Measurements from ENCODE around the gene IP6K3.

GRCh38 chr6:33676416-33677142 is 70.1 kb downstream of the IP6K3 start:
- no peak for TF ChIP-seq CTCF (IDR thresholded peaks at IDR 0.05)
- TF ChIP-seq EZH2phosphoT487 (IDR thresholded peaks at IDR 0.05), result no peak
- TF ChIP-seq EZH2 (IDR thresholded peaks at IDR 0.05), result no peak

Measured in neural progenitor cell (in vitro differentiated cells).